GM23338 (cell line): ENCODE data around the gene CNDP1. TPM values are rescaled to one million over a fixed set of nuclear protein-coding genes. Genes with fewer than 3 reads are reported as not detected.

ENCODE experiments used
- ATAC-seq: fragments of 200-7000 bp; cut with Tn5 transposase; 3 replicates; pipeline ENCODE4 v1.9.1; 2020
- DNase-seq: peaks from one replicate; pipeline ENCODE4 v3.0.0-alpha.2; 2015; ENCODE audit warnings: low spot score
- H2AFZ ChIP-seq: fragments of 200-600 bp; sonication (generic); 2 replicates; pipeline ENCODE4 v1.8.0; 2016; ENCODE audit warnings: antibody characterized with exemption, mild to moderate bottlenecking, moderate library complexity
- H3F3A ChIP-seq: fragments of 200-600 bp; sonication (generic); replicated peaks from 2 replicates; pipeline ENCODE4 v1.8.0; 2017; ENCODE audit warnings: antibody characterized with exemption, mixed run types, low read depth
- H3K27ac ChIP-seq: fragments of 200-600 bp; sonication (generic); 2 replicates; pipeline ENCODE4 v1.6.1; 2016; ENCODE audit warnings: low read depth
- H3K27me3 ChIP-seq: fragments of 200-600 bp; sonication (generic); 2 replicates; pipeline ENCODE4 v1.8.0; 2016; ENCODE audit warnings: mild to moderate bottlenecking, mixed run types, moderate library complexity; ENCODE audit not compliant: insufficient read depth
- H3K36me3 ChIP-seq: fragments of 200-600 bp; sonication (generic); 2 replicates; pipeline ENCODE4 v1.8.0; 2016; ENCODE audit warnings: mild to moderate bottlenecking; ENCODE audit not compliant: insufficient read depth
- H3K4me1 ChIP-seq: fragments of 200-600 bp; sonication (generic); 2 replicates; pipeline ENCODE4 v1.8.0; 2016; ENCODE audit warnings: mild to moderate bottlenecking, moderate library complexity; ENCODE audit not compliant: insufficient read depth
- H3K4me2 ChIP-seq: fragments of 200-600 bp; sonication (generic); 2 replicates; pipeline ENCODE4 v1.7.1; 2017; ENCODE audit warnings: mixed run types
- H3K4me3 ChIP-seq: fragments of 200-600 bp; sonication (generic); 2 replicates; pipeline ENCODE4 v1.6.1; 2016; ENCODE audit warnings: mixed run types
- H3K79me2 ChIP-seq: fragments of 200-600 bp; sonication (generic); replicated peaks from 2 replicates; pipeline ENCODE4 v1.8.0; 2017; ENCODE audit warnings: mild to moderate bottlenecking; ENCODE audit not compliant: insufficient read depth
- H3K9me2 ChIP-seq: fragments of 200-600 bp; sonication (generic); 2 replicates; pipeline ENCODE4 v1.8.0; 2017; ENCODE audit not compliant: insufficient read depth
- H4K20me1 ChIP-seq: fragments of 200-600 bp; sonication (generic); replicated peaks from 2 replicates; pipeline ENCODE4 v1.8.0; 2017; ENCODE audit warnings: mild to moderate bottlenecking; ENCODE audit not compliant: insufficient read depth
- H3K27ac Mint-ChIP-seq: 2 replicates; pipeline ENCODE4 v1.8.0; 2020; ENCODE audit warnings: inconsistent platforms, mild to moderate bottlenecking, moderate library complexity, mixed read lengths
- H3K27me3 Mint-ChIP-seq: 3 replicates; pipeline ENCODE4 v1.8.0; 2022; ENCODE audit warnings: low read depth, mild to moderate bottlenecking, moderate library complexity, mixed read lengths, inconsistent platforms; ENCODE audit not compliant: insufficient read depth, poor library complexity
- H3K36me3 Mint-ChIP-seq: 3 replicates; pipeline ENCODE4 v1.8.0; 2021; ENCODE audit warnings: low read depth, mild to moderate bottlenecking, inconsistent platforms, moderate library complexity, mixed read lengths
- H3K4me1 Mint-ChIP-seq: 3 replicates; pipeline ENCODE4 v1.8.0; 2020; ENCODE audit warnings: mild to moderate bottlenecking, inconsistent platforms, mixed read lengths
- H3K4me3 Mint-ChIP-seq: 3 replicates; pipeline ENCODE4 v1.8.0; 2021; ENCODE audit warnings: moderate library complexity, mild to moderate bottlenecking, inconsistent platforms, mixed read lengths
- H3K9me3 Mint-ChIP-seq: 3 replicates; pipeline ENCODE4 v1.8.0; 2020; ENCODE audit warnings: moderate library complexity, mild to moderate bottlenecking, inconsistent platforms, mixed read lengths
- CREB1 ChIP-seq: fragments of 250-450 bp; sonication (Bioruptor Pico); IDR thresholded peaks from 2 replicates; pipeline ENCODE4 v1.5.0; 2020; ENCODE audit warnings: low read depth, mild to moderate bottlenecking, moderate library complexity
- ETS1 ChIP-seq: IDR thresholded peaks from 2 replicates; pipeline ENCODE4 v1.6.1; 2016; ENCODE audit warnings: antibody characterized with exemption
- EZH2 ChIP-seq: fragments of 200-600 bp; sonication (generic); IDR thresholded peaks from one replicate; pipeline ENCODE4 v1.8.0; 2017; ENCODE audit warnings: antibody characterized with exemption, mild to moderate bottlenecking, low read depth; ENCODE audit not compliant: unreplicated experiment
- EZH2phosphoT487 ChIP-seq: fragments of 200-600 bp; sonication (generic); IDR thresholded peaks from one replicate; pipeline ENCODE4 v1.8.1; 2018; ENCODE audit warnings: antibody characterized with exemption; ENCODE audit not compliant: unreplicated experiment
- JUNB ChIP-seq: IDR thresholded peaks from one replicate; pipeline ENCODE4 v1.6.1; 2016; ENCODE audit warnings: antibody characterized with exemption; ENCODE audit not compliant: unreplicated experiment
- NANOG ChIP-seq: IDR thresholded peaks from 2 replicates; pipeline ENCODE4 v1.6.1; 2016; ENCODE audit warnings: antibody characterized with exemption, borderline replicate concordance
- POLR2AphosphoS5 ChIP-seq: IDR thresholded peaks from 2 replicates; pipeline ENCODE4 v1.6.1; 2016; ENCODE audit warnings: antibody characterized with exemption, low read depth
- STAT1 ChIP-seq: IDR thresholded peaks from one replicate; pipeline ENCODE4 v1.6.1; 2016; ENCODE audit warnings: antibody characterized with exemption; ENCODE audit not compliant: unreplicated experiment
- ZNF114 ChIP-seq: fragments of 250-450 bp; sonication (Bioruptor Pico); IDR thresholded peaks from 2 replicates; pipeline ENCODE4 v1.5.0; 2020; ENCODE audit warnings: mild to moderate bottlenecking, moderate library complexity
- ZNF331 ChIP-seq: fragments of 250-450 bp; sonication (Bioruptor Pico); IDR thresholded peaks from 2 replicates; pipeline ENCODE4 v1.5.0; 2020; ENCODE audit warnings: low read depth, mild to moderate bottlenecking, moderate library complexity
- polyA plus RNA-seq: library from polyadenylated mRNA; unstranded; fragments of >200 nt; fragmentation: Nextera tagmentation; extraction: Ambion mirVana; gene quantifications from 2 replicates; pipeline ENCODE4 v1.2.1, GENCODE V29; 2016
- total RNA-seq: library from RNA; depleted of rRNA; stranded (reverse); fragments of >200 nt; shearing (Covaris generic); gene quantifications from 2 replicates; pipeline ENCODE4 v1.2.3, GENCODE V29; 2014
- TF ChIP-seq, protein P1 (sequence below), 2 experiments: fragments of 200-600 bp in 1 of 2; sonication (generic) in 1 of 2; conservative IDR thresholded peaks; 2 replicates each; pipeline versions ENCODE4 v1.5.1 to v1.6.1; 2016 to 2017; ENCODE audit warnings: antibody characterized with exemption in 2 of 2, low read depth in 2 of 2, mild to moderate bottlenecking in 2 of 2, moderate library complexity in 1 of 2
- TF ChIP-seq, protein P2 (sequence below): fragments of 250-450 bp; sonication (Bioruptor Pico); IDR thresholded peaks from 2 replicates; pipeline ENCODE4 v1.5.0; 2020; ENCODE audit warnings: mild to moderate bottlenecking, moderate library complexity
- TF ChIP-seq, protein P3 (sequence below): IDR thresholded peaks from one replicate; pipeline ENCODE4 v1.6.1; 2018; ENCODE audit warnings: antibody characterized with exemption; ENCODE audit not compliant: unreplicated experiment

CNDP1 gene
- total and polyA plus RNA-seq, 2 experiments from 2014 or later, result 0.03 to 0.11 TPM

- H3K4me1 ChIP-seq, result peaks cover 12% of the 10 kb centered on the region
- Mint-ChIP-seq H3K27me3 (peaks cover 6% of the 10 kb centered on the region), H3K27ac (peak overlapping the region; percentile 55; the same call in 1 of the 2 replicates), H3K4me1 (peaks cover 35% of the 10 kb centered on the region), H3K9me3 (no peaks in the 10 kb centered on the region), H3K36me3 (peaks cover 69% of the 10 kb centered on the region), H3K4me3 (no peak overlapping the region)
- no peak overlapping the region for H3K27ac ChIP-seq
- TF ChIP-seq ZNF331 (CRISPR knock-in tag), result no peak
- TF ChIP-seq, protein P1, sequence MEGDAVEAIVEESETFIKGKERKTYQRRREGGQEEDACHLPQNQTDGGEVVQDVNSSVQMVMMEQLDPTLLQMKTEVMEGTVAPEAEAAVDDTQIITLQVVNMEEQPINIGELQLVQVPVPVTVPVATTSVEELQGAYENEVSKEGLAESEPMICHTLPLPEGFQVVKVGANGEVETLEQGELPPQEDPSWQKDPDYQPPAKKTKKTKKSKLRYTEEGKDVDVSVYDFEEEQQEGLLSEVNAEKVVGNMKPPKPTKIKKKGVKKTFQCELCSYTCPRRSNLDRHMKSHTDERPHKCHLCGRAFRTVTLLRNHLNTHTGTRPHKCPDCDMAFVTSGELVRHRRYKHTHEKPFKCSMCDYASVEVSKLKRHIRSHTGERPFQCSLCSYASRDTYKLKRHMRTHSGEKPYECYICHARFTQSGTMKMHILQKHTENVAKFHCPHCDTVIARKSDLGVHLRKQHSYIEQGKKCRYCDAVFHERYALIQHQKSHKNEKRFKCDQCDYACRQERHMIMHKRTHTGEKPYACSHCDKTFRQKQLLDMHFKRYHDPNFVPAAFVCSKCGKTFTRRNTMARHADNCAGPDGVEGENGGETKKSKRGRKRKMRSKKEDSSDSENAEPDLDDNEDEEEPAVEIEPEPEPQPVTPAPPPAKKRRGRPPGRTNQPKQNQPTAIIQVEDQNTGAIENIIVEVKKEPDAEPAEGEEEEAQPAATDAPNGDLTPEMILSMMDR (conservative IDR thresholded peaks at IDR 0.05; ENCODE audit: low read depth in 2 of 2), result no peak
- no peak for TF ChIP-seq JUNB
- TF ChIP-seq, protein P2, sequence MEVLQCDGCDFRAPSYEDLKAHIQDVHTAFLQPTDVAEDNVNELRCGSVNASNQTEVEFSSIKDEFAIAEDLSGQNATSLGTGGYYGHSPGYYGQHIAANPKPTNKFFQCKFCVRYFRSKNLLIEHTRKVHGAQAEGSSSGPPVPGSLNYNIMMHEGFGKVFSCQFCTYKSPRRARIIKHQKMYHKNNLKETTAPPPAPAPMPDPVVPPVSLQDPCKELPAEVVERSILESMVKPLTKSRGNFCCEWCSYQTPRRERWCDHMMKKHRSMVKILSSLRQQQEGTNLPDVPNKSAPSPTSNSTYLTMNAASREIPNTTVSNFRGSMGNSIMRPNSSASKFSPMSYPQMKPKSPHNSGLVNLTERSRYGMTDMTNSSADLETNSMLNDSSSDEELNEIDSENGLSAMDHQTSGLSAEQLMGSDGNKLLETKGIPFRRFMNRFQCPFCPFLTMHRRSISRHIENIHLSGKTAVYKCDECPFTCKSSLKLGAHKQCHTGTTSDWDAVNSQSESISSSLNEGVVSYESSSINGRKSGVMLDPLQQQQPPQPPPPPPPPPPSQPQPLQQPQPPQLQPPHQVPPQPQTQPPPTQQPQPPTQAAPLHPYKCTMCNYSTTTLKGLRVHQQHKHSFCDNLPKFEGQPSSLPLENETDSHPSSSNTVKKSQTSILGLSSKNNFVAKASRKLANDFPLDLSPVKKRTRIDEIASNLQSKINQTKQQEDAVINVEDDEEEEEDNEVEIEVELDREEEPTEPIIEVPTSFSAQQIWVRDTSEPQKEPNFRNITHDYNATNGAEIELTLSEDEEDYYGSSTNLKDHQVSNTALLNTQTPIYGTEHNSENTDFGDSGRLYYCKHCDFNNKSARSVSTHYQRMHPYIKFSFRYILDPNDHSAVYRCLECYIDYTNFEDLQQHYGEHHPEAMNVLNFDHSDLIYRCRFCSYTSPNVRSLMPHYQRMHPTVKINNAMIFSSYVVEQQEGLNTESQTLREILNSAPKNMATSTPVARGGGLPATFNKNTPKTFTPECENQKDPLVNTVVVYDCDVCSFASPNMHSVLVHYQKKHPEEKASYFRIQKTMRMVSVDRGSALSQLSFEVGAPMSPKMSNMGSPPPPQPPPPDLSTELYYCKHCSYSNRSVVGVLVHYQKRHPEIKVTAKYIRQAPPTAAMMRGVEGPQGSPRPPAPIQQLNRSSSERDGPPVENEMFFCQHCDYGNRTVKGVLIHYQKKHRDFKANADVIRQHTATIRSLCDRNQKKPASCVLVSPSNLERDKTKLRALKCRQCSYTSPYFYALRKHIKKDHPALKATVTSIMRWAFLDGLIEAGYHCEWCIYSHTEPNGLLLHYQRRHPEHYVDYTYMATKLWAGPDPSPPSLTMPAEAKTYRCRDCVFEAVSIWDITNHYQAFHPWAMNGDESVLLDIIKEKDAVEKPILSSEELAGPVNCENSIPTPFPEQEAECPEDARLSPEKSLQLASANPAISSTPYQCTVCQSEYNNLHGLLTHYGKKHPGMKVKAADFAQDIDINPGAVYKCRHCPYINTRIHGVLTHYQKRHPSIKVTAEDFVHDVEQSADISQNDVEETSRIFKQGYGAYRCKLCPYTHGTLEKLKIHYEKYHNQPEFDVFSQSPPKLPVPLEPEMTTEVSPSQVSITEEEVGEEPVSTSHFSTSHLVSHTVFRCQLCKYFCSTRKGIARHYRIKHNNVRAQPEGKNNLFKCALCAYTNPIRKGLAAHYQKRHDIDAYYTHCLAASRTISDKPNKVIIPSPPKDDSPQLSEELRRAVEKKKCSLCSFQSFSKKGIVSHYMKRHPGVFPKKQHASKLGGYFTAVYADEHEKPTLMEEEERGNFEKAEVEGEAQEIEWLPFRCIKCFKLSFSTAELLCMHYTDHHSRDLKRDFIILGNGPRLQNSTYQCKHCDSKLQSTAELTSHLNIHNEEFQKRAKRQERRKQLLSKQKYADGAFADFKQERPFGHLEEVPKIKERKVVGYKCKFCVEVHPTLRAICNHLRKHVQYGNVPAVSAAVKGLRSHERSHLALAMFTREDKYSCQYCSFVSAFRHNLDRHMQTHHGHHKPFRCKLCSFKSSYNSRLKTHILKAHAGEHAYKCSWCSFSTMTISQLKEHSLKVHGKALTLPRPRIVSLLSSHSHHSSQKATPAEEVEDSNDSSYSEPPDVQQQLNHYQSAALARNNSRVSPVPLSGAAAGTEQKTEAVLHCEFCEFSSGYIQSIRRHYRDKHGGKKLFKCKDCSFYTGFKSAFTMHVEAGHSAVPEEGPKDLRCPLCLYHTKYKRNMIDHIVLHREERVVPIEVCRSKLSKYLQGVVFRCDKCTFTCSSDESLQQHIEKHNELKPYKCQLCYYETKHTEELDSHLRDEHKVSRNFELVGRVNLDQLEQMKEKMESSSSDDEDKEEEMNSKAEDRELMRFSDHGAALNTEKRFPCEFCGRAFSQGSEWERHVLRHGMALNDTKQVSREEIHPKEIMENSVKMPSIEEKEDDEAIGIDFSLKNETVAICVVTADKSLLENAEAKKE (CRISPR knock-in tag), result no peak
- TF ChIP-seq ZNF114, result no peak
- TF ChIP-seq CREB1 (CRISPR knock-in tag), result no peak
- no peak for TF ChIP-seq EZH2
- no peak for TF ChIP-seq ETS1
- no peak for TF ChIP-seq POLR2AphosphoS5
- TF ChIP-seq, protein P3, sequence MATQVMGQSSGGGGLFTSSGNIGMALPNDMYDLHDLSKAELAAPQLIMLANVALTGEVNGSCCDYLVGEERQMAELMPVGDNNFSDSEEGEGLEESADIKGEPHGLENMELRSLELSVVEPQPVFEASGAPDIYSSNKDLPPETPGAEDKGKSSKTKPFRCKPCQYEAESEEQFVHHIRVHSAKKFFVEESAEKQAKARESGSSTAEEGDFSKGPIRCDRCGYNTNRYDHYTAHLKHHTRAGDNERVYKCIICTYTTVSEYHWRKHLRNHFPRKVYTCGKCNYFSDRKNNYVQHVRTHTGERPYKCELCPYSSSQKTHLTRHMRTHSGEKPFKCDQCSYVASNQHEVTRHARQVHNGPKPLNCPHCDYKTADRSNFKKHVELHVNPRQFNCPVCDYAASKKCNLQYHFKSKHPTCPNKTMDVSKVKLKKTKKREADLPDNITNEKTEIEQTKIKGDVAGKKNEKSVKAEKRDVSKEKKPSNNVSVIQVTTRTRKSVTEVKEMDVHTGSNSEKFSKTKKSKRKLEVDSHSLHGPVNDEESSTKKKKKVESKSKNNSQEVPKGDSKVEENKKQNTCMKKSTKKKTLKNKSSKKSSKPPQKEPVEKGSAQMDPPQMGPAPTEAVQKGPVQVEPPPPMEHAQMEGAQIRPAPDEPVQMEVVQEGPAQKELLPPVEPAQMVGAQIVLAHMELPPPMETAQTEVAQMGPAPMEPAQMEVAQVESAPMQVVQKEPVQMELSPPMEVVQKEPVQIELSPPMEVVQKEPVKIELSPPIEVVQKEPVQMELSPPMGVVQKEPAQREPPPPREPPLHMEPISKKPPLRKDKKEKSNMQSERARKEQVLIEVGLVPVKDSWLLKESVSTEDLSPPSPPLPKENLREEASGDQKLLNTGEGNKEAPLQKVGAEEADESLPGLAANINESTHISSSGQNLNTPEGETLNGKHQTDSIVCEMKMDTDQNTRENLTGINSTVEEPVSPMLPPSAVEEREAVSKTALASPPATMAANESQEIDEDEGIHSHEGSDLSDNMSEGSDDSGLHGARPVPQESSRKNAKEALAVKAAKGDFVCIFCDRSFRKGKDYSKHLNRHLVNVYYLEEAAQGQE, result no peak
- TF ChIP-seq STAT1, result no peak
- no peak for TF ChIP-seq EZH2phosphoT487
- TF ChIP-seq NANOG, result no peak
- H3F3A ChIP-seq, result no peaks in the 10 kb centered on the region
- H4K20me1 ChIP-seq, result peaks cover 21% of the 10 kb centered on the region
- H3K9me2 ChIP-seq, result no peaks in the 10 kb centered on the region
- H3K4me3 ChIP-seq, result no peak overlapping the region
- no peak for DNase-seq
- no peak overlapping the region for H3K4me2 ChIP-seq
- no peaks in the 10 kb centered on the region for H3K27me3 ChIP-seq
- peaks cover 35% of the 10 kb centered on the region for H3K36me3 ChIP-seq
- peaks cover 53% of the 10 kb centered on the region for H3K79me2 ChIP-seq
- ATAC-seq, result no peak
- no peak overlapping the region for H2AFZ ChIP-seq
Measured at GRCh38 chr18:74500372-74500771, 33.9 kb upstream of the CNDP1 start.
